ENCODE measurements around the gene AVEN.

Gene AVEN

GRCh38 chr15:34047893-34048775, 9.1 kb upstream of the AVEN start:
- H3K9me2 ChIP-seq (replicated peaks; ENCODE audit: insufficient read depth, low read length), result no peaks in the 10 kb centered on the region
- no peak for DNase-seq
- H3K4me1 ChIP-seq (ENCODE audit: low read length), result peaks cover 8% of the 10 kb centered on the region
- H2AFZ ChIP-seq (ENCODE audit: low read length), result no peak overlapping the region
- H3K4me3 ChIP-seq (ENCODE audit: low read length), result no peak overlapping the region
- H3K36me3 ChIP-seq (replicated peaks; ENCODE audit: insufficient read depth, low read length), result no peaks in the 10 kb centered on the region
- no peaks in the 10 kb centered on the region for H4K20me1 ChIP-seq (ENCODE audit: insufficient read depth, low read length)
- no peak overlapping the region for H3K27ac ChIP-seq (ENCODE audit: low read length)
- H3K79me2 ChIP-seq (ENCODE audit: low read length), result no peaks in the 10 kb centered on the region
- H3K4me2 ChIP-seq (ENCODE audit: low read depth, low read length), result no peak overlapping the region
- no peaks in the 10 kb centered on the region for H3F3A ChIP-seq (ENCODE audit: insufficient read depth, low read length)
- H3K27me3 ChIP-seq (replicated peaks; ENCODE audit: insufficient read depth, low read length), result no peaks in the 10 kb centered on the region
- no peaks in the 10 kb centered on the region for H3K9me3 ChIP-seq (replicated peaks; ENCODE audit: insufficient read depth, low read length)
- TF ChIP-seq EZH2 (optimal IDR thresholded peaks at IDR 0.05; ENCODE audit: low read depth, low read length), result no peak
- no peak for TF ChIP-seq CTCF (IDR thresholded peaks at IDR 0.05; ENCODE audit: low read length)
- TF ChIP-seq EZH2phosphoT487 (IDR thresholded peaks at IDR 0.05; ENCODE audit: low read length), result no peak
- no peak overlapping the region for H3K9ac ChIP-seq (ENCODE audit: low read length)

- TF ChIP-seq CTCF (IDR thresholded peaks at IDR 0.05; ENCODE audit: low read length), result no peak
- TF ChIP-seq EZH2 (optimal IDR thresholded peaks at IDR 0.05; ENCODE audit: low read depth, low read length), result no peak
- H3K36me3 ChIP-seq (replicated peaks; ENCODE audit: insufficient read depth, low read length), result no peaks in the 10 kb centered on the region
Measured at GRCh38 chr15:34046471-34047145, 7.6 kb upstream of the AVEN start.

GRCh38 chr15:34043813-34044212, 4.8 kb upstream of the AVEN start:
- H3K79me2 ChIP-seq (ENCODE audit: low read length), result no peaks in the 10 kb centered on the region
- no peaks in the 10 kb centered on the region for H3K9me3 ChIP-seq (replicated peaks; ENCODE audit: insufficient read depth, low read length)
- TF ChIP-seq CTCF (IDR thresholded peaks at IDR 0.05; ENCODE audit: low read length) (no peak), EZH2phosphoT487 (IDR thresholded peaks at IDR 0.05; ENCODE audit: low read length) (no peak), EZH2 (optimal IDR thresholded peaks at IDR 0.05; ENCODE audit: low read depth, low read length) (no peak)
- H3K9me2 ChIP-seq (replicated peaks; ENCODE audit: insufficient read depth, low read length), result no peaks in the 10 kb centered on the region
- no peaks in the 10 kb centered on the region for H4K20me1 ChIP-seq (ENCODE audit: insufficient read depth, low read length)
- H3K27ac ChIP-seq (ENCODE audit: low read length), result no peak overlapping the region
- no peaks in the 10 kb centered on the region for H3K27me3 ChIP-seq (replicated peaks; ENCODE audit: insufficient read depth, low read length)
- peak overlapping the region; percentile 39 for H3K4me2 ChIP-seq (ENCODE audit: low read depth, low read length)
- no peak overlapping the region for H2AFZ ChIP-seq (ENCODE audit: low read length)
- peaks cover 17% of the 10 kb centered on the region for H3F3A ChIP-seq (ENCODE audit: insufficient read depth, low read length)
- no peak overlapping the region for H3K9ac ChIP-seq (ENCODE audit: low read length)
- DNase-seq, result peak; percentile 12
- H3K4me3 ChIP-seq (ENCODE audit: low read length), result no peak overlapping the region
- peaks cover 18% of the 10 kb centered on the region for H3K4me1 ChIP-seq (ENCODE audit: low read length)
- H3K36me3 ChIP-seq (replicated peaks; ENCODE audit: insufficient read depth, low read length), result no peaks in the 10 kb centered on the region

More at GRCh38 chr15:34046471-34047145, 7.6 kb upstream of the AVEN start:
- Histone ChIP-seq H3K9me3 (replicated peaks; ENCODE audit: insufficient read depth, low read length) (no peaks in the 10 kb centered on the region), H3K79me2 (ENCODE audit: low read length) (no peaks in the 10 kb centered on the region), H4K20me1 (ENCODE audit: insufficient read depth, low read length) (no peaks in the 10 kb centered on the region), H3K9me2 (replicated peaks; ENCODE audit: insufficient read depth, low read length) (no peaks in the 10 kb centered on the region), H3K4me3 (ENCODE audit: low read length) (no peak overlapping the region), H3K27me3 (replicated peaks; ENCODE audit: insufficient read depth, low read length) (no peaks in the 10 kb centered on the region), H2AFZ (ENCODE audit: low read length) (no peak overlapping the region), H3K4me1 (ENCODE audit: low read length) (peaks cover 9% of the 10 kb centered on the region), H3F3A (ENCODE audit: insufficient read depth, low read length) (no peaks in the 10 kb centered on the region), H3K27ac (ENCODE audit: low read length) (no peak overlapping the region), H3K4me2 (ENCODE audit: low read depth, low read length) (no peak overlapping the region), H3K9ac (ENCODE audit: low read length) (no peak overlapping the region)
- no peak for DNase-seq
